ENCODE data around the gene NLN. TPM values are rescaled to one million over a fixed set of nuclear protein-coding genes. Genes with fewer than 3 reads are reported as not detected.

NLN gene
- total and polyA plus RNA-seq, 2 of the 13 experiments (the other 11 are each of a cell fraction or from before 2014, with no cell fraction given) = 11.9 to 36.7 TPM

DNA sequence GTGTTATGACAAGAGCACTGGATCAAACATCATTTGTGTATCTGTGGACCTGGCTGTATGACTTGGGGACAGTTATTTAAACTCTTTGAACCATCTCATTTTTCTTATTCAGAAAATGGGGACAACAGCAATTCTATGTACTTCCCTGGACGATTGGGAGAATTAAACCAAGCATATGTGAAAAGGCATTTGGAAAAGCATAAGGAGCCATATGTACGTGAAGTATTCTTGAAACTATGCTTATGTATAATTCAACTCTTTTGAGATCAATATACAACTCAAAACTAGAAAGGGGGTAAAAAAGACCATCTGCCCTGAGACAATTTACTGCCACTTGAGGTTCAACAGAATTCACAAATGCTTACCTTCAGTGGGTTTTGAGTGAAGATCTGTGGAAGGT is 75.5 kb downstream of the NLN start:
- ATAC-seq = no peak
- Histone ChIP-seq H3K36me3 (replicated peaks in 1 of 2; ENCODE audit: control insufficient read depth in 1 of 2, insufficient read depth in 2 of 2, low read length in 2 of 2) (peaks cover 7 to 9% of the 10 kb centered on the region in 2 experiments; a peak in 4 of 5 replicates), H3K27me3 (ENCODE audit: control insufficient read depth in 1 of 2, insufficient read depth in 2 of 2, low read length in 2 of 2) (no peaks in the 10 kb centered on the region), H3K9ac (ENCODE audit: insufficient read depth, low read depth, low read length) (no peak overlapping the region), H2AFZ (ENCODE audit: low read length) (no peak overlapping the region), H3K4me3 (replicated peaks in 1 of 3; ENCODE audit: insufficient read depth in 1 of 3, low read depth in 2 of 3, low read length in 3 of 3) (no peak overlapping the region), H3K4me2 (ENCODE audit: low read depth, low read length) (no peak overlapping the region), H3K27ac (ENCODE audit: extremely low read length, insufficient read depth, low read length) (no peak overlapping the region), H3K9me3 (ENCODE audit: low read length) (no peaks in the 10 kb centered on the region), H3K79me2 (ENCODE audit: insufficient read depth, low read length) (no peaks in the 10 kb centered on the region), H4K20me1 (ENCODE audit: insufficient read depth, low read length) (no peaks in the 10 kb centered on the region), H3K4me1 (ENCODE audit: insufficient read depth, low read length) (no peaks in the 10 kb centered on the region)
- intact Hi-C loops (cut with micrococcal nuclease; ENCODE audit: unreplicated experiment) = no loop called here
- ChIA-PET CTCF (ENCODE audit: low intra/inter-chr PET ratio, low total read pairs) (no interaction called here), POLR2A (no interaction called here)
- 93% methylated on average over 2 of the region's 2 CpGs for WGBS (ENCODE audit: low lambda C conversion rate)
- FAIRE-seq = no peak
- no peak for DNase-seq (ENCODE audit: low spot score)
- no TSS peak for BruUV-seq (replicated peaks)
- TF ChIP-seq SUZ12 (IDR thresholded peaks at IDR 0.05; ENCODE audit: low read depth, low read length) (no peak), ARNTL (CRISPR knock-in tag; IDR thresholded peaks at IDR 0.05) (no peak), ZNF7 (CRISPR knock-in tag; IDR thresholded peaks at IDR 0.05) (no peak), PCBP2 (optimal IDR thresholded peaks at IDR 0.05; ENCODE audit: low read depth, low read length, poor library complexity, severe bottlenecking) (no peak), FOXO1 (CRISPR knock-in tag; IDR thresholded peaks at IDR 0.05) (no peak), CBX5 (CRISPR knock-in tag; IDR thresholded peaks at IDR 0.05; ENCODE audit: borderline replicate concordance) (no peak), EP300 (IDR thresholded peaks at IDR 0.05; ENCODE audit: low read depth in 2 of 2, low read length in 2 of 2) (no peak), EP300 (CRISPR knock-in tag; IDR thresholded peaks at IDR 0.05; ENCODE audit: borderline replicate concordance) (no peak), CCAR2 (optimal IDR thresholded peaks at IDR 0.05; ENCODE audit: low read depth, low read length) (no peak)
- TF ChIP-seq, protein P1, sequence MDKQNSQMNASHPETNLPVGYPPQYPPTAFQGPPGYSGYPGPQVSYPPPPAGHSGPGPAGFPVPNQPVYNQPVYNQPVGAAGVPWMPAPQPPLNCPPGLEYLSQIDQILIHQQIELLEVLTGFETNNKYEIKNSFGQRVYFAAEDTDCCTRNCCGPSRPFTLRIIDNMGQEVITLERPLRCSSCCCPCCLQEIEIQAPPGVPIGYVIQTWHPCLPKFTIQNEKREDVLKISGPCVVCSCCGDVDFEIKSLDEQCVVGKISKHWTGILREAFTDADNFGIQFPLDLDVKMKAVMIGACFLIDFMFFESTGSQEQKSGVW (CRISPR knock-in tag; IDR thresholded peaks at IDR 0.05; ENCODE audit: borderline replicate concordance) = no peak
- TF ChIP-seq, protein P2, sequence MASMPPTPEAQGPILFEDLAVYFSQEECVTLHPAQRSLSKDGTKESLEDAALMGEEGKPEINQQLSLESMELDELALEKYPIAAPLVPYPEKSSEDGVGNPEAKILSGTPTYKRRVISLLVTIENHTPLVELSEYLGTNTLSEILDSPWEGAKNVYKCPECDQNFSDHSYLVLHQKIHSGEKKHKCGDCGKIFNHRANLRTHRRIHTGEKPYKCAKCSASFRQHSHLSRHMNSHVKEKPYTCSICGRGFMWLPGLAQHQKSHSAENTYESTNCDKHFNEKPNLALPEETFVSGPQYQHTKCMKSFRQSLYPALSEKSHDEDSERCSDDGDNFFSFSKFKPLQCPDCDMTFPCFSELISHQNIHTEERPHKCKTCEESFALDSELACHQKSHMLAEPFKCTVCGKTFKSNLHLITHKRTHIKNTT (CRISPR knock-in tag; IDR thresholded peaks at IDR 0.05) = no peak
- TF ChIP-seq, protein P3, sequence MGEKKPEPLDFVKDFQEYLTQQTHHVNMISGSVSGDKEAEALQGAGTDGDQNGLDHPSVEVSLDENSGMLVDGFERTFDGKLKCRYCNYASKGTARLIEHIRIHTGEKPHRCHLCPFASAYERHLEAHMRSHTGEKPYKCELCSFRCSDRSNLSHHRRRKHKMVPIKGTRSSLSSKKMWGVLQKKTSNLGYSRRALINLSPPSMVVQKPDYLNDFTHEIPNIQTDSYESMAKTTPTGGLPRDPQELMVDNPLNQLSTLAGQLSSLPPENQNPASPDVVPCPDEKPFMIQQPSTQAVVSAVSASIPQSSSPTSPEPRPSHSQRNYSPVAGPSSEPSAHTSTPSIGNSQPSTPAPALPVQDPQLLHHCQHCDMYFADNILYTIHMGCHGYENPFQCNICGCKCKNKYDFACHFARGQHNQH (CRISPR knock-in tag; IDR thresholded peaks at IDR 0.05) = no peak
- TF ChIP-seq, protein P4, sequence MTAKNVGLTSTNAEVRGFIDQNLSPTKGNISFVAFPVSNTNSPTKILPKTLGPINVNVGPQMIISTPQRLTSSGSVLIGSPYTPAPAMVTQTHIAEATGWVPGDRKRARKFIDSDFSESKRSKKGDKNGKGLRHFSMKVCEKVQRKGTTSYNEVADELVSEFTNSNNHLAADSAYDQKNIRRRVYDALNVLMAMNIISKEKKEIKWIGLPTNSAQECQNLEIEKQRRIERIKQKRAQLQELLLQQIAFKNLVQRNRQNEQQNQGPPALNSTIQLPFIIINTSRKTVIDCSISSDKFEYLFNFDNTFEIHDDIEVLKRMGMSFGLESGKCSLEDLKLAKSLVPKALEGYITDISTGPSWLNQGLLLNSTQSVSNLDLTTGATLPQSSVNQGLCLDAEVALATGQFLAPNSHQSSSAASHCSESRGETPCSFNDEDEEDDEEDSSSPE (CRISPR knock-in tag; IDR thresholded peaks at IDR 0.05) = no peak
- TF ChIP-seq, protein P5, sequence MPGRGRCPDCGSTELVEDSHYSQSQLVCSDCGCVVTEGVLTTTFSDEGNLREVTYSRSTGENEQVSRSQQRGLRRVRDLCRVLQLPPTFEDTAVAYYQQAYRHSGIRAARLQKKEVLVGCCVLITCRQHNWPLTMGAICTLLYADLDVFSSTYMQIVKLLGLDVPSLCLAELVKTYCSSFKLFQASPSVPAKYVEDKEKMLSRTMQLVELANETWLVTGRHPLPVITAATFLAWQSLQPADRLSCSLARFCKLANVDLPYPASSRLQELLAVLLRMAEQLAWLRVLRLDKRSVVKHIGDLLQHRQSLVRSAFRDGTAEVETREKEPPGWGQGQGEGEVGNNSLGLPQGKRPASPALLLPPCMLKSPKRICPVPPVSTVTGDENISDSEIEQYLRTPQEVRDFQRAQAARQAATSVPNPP (CRISPR knock-in tag; IDR thresholded peaks at IDR 0.05) = no peak
- in situ Hi-C loops (cut with HindIII; ENCODE audit: extremely low pct_ligation_motif_present, low pct_unique_long_range_greater_than_20kb) = no loop called here

Data from HepG2 (cell line).